Epithelial cell of esophagus (primary cell): Measurements from ENCODE around the gene XDH.

Source experiments
- DNase-seq: peaks from one replicate; pipeline ENCODE4 v3.0.0; 2010; ENCODE audit warnings: low read depth
- H3K4me3 ChIP-seq: 2 replicates; pipeline ENCODE4 v1.5.1; 2011; ENCODE audit warnings: mild to moderate bottlenecking, low read length, control low read depth
- TF ChIP-seq, protein P1 (sequence below): IDR thresholded peaks from 2 replicates; pipeline ENCODE4 v1.5.1; 2011; ENCODE audit warnings: low read depth, mild to moderate bottlenecking, low read length, control low read depth, inconsistent platforms; ENCODE audit not compliant: insufficient read depth; ENCODE audit errors: missing control alignments

Gene XDH

DNA sequence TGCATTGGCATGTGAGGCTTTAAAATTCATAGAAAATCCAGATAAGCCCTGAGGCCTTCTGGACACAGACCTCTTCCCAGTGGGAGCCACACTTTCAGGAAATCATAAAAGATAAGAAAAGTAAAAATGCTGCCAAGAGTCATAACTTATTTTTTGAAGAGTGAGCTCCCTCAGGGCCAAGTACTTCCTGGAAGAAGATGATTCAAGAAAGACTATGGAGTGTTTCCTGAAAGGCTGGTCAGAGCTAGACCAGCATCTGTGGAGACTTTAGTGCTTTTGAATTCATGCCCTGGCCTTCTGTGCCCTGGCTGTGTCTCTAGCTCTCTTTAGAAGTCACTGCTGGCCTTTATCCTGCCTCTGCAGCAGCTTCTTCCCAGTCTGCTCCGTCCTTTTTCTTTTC, 6.4 kb upstream of the XDH start:
- H3K4me3 ChIP-seq, result no peak overlapping the region
- DNase-seq, result peak; percentile 30
- TF ChIP-seq, protein P1, sequence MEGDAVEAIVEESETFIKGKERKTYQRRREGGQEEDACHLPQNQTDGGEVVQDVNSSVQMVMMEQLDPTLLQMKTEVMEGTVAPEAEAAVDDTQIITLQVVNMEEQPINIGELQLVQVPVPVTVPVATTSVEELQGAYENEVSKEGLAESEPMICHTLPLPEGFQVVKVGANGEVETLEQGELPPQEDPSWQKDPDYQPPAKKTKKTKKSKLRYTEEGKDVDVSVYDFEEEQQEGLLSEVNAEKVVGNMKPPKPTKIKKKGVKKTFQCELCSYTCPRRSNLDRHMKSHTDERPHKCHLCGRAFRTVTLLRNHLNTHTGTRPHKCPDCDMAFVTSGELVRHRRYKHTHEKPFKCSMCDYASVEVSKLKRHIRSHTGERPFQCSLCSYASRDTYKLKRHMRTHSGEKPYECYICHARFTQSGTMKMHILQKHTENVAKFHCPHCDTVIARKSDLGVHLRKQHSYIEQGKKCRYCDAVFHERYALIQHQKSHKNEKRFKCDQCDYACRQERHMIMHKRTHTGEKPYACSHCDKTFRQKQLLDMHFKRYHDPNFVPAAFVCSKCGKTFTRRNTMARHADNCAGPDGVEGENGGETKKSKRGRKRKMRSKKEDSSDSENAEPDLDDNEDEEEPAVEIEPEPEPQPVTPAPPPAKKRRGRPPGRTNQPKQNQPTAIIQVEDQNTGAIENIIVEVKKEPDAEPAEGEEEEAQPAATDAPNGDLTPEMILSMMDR, result no peak

DNA sequence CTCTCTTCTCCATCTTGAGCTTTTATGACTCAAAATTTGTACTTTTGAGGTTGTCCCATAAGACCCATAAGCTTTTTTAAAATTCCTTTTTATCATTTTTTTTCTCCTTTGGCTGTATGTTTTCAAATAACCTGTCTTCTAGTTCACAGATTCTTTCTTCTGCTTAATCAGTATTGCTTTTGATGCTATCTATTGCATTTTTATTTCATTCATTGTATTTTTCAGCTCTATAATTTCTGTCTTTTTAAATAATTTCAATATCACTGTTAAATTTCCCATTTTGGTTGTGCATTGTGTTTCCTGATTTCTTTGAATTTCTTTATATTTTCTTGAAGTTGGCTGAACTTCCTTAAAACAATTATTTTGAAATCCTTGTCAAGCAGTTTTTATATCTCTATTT, 4.8 kb upstream of the XDH start:
- no peak overlapping the region for H3K4me3 ChIP-seq
- DNase-seq, result no peak
- TF ChIP-seq, protein P1, result no peak

DNA sequence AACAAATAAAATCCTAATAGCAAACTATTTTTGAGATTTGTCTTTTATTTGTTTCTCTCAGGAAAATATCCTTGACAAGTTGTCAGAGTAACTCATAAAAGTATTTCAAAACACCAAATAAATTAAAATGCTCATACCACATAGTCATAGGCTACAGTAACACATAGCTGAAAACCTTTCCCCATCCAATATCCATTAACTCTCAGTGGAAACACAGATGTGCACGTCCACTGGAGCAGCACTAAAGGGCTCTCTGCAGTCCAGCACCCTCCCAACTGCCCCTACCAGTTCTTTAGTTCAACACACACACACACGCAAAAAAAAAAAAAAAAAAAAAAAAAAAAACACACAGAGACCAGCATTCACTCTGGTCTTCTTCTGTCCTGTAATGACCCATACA, 879 bp upstream of the XDH start:
- TF ChIP-seq, protein P1, result no peak
- DNase-seq, result no peak
- no peak overlapping the region for H3K4me3 ChIP-seq

DNA sequence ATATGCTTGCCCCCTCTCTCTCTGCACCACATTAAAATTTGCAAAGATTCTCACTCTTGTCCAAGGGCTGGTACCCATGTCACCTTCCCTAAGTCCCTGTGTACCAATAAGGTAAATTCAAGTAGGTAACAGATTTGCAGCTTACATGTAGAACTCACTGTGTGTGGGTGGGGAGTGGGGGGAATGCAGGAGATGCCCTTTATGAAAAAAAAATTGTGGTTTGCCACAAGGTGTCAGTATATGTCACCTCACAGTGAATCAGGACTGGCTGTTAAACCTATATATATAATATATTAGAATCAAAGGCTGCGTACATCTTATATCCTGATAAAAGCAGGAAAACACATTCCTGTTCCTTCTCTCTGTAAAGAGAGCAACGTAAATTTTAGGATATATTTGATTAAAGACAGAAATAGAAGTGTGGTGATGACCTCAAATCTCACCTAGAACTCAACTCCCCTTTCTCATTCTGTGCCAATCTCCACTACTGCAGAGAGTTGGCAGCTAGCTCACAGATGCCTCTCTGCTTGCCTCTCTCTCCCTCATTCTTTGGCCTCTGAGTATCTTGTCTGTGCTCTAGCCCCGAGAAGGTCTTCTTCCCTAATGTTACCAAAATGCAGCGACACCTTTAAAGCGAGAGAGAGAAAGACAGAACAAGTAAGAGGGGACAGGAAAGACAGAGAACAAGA, 536 bp downstream of the XDH start:
- DNase-seq, result peak; percentile 46
- no peak overlapping the region for H3K4me3 ChIP-seq
- TF ChIP-seq, protein P1, result peak; percentile 43

DNA sequence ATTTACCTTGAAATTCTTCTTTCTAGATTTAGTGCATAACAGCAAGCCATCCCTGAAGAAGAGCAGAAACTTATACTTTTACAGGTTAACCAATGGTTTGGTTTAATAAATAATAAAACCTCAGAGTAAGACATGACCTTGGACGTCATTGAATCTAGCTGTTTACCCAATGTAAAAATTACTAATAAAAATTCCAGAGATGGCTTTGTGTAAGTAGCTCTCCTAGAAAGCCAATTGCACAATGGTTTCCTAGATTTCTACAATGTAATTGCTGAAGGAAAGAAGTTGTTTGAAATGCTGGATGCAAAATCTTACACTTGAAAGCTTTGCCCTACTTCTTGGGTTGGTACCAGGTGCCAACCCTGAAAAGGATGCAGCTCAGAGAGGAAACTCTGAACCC, 1.5 kb downstream of the XDH start:
- peak; percentile 24 for DNase-seq
- no peak overlapping the region for H3K4me3 ChIP-seq
- TF ChIP-seq, protein P1, result no peak

DNA sequence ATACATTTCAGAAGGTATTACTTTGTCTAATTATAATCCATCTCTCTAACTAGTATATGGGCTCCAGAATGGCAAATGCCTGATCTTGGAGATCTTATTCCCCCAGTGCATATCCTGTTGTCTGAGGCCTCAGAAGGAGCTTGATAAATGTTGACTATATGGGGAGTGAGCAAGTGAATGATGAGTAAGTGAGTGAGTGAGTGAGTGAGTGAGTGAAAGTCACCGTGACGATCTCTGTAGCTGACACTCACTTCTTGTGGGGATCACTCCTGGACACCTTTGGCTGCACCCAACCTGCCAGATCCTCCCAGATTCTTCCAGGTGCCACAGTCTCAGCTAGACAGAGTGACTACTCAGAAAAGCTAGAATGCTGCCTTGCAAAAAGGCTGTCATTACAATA, 2.8 kb downstream of the XDH start:
- TF ChIP-seq, protein P1, result no peak
- H3K4me3 ChIP-seq, result no peak overlapping the region
- peak; percentile 75 for DNase-seq
